COLO668 (cell line): Measurements from ENCODE around the gene MYNN.

Experiments
- DNase-seq: peaks from one replicate; lab custom pipeline; 2025; ENCODE audit not compliant: unreplicated experiment; lab: John Stamatoyannopoulos, UW

MYNN gene

GRCh38 chr3:169774186-169774585 is 990 bp downstream of the MYNN start:
- no peak for DNase-seq

- no peak for DNase-seq
Measured at GRCh38 chr3:169777822-169778221, 4.6 kb downstream of the MYNN start.

- no peak for DNase-seq
Measured at GRCh38 chr3:169780742-169781141, 7.5 kb downstream of the MYNN start.

- DNase-seq = no peak
Measured at GRCh38 chr3:169781209-169781855, 8.1 kb downstream of the MYNN start.

GRCh38 chr3:169787120-169787519 is 13.9 kb downstream of the MYNN start:
- DNase-seq = no peak

- DNase-seq = no peak
Measured at GRCh38 chr3:169787791-169788190, 14.6 kb downstream of the MYNN start.

- no peak for DNase-seq
Measured at GRCh38 chr3:169790219-169790618, 17.0 kb downstream of the MYNN start.

GRCh38 chr3:169790687-169791429 is 17.7 kb downstream of the MYNN start:
- DNase-seq = no peak

- no peak for DNase-seq
Measured at GRCh38 chr3:169792359-169792758, 19.2 kb downstream of the MYNN start.

GRCh38 chr3:169804681-169805080 is 31.5 kb downstream of the MYNN start:
- DNase-seq = no peak

GRCh38 chr3:169809230-169809795 is 36.1 kb downstream of the MYNN start:
- no peak for DNase-seq

GRCh38 chr3:169811631-169812331 is 38.6 kb downstream of the MYNN start:
- DNase-seq = peak; percentile 60

GRCh38 chr3:169812332-169813235 is 39.4 kb downstream of the MYNN start, which contains the start of the genes LRRC34 and LRRIQ4:
Gene LRRC34, minus strand, starts transcription at chr3:169812904. Its CDS starts 356 bp downstream, at chr3:169812548.
Gene LRRIQ4, plus strand, starts transcription at chr3:169812870. Its CDS starts 9,052 bp downstream, at chr3:169821922.
- DNase-seq = peak; percentile 85

- no peak for DNase-seq
Measured at GRCh38 chr3:169813278-169813677, 40.1 kb downstream of the MYNN start.

GRCh38 chr3:169813757-169814517 is 40.7 kb downstream of the MYNN start:
- peak; percentile 56 for DNase-seq

GRCh38 chr3:169815590-169816150 is 42.5 kb downstream of the MYNN start:
- DNase-seq = no peak

GRCh38 chr3:169818316-169818715 is 45.1 kb downstream of the MYNN start:
- DNase-seq = no peak

GRCh38 chr3:169822091-169822490 is 48.9 kb downstream of the MYNN start:
- peak; percentile 22 for DNase-seq

- DNase-seq = peak; percentile 83
Measured at GRCh38 chr3:169822540-169822939, 49.3 kb downstream of the MYNN start.
